K562 (cell line): Measurements from ENCODE around the gene ZNF648. TPM values are rescaled to one million over a fixed set of nuclear protein-coding genes. Genes with fewer than 3 reads are reported as not detected.
A peak's percentile ranks its signal among the peaks of the same experiment; 100 is the strongest.

Experiments used
- ATAC-seq: fragments of 200-7000 bp; cut with Tn5 transposase; 3 replicates; pipeline ENCODE4 v1.9.1; 2020; ENCODE audit warnings: moderate library complexity
- BruUV-seq: library from RNA; stranded (reverse); fragments of 400-500 nt; replicated peaks from 2 replicates; lab custom pipeline; 2021; lab: Mats Ljungman, UMichigan
- CTCF ChIA-PET: fragments of 300-600 bp; formaldehyde crosslinking; extraction: SDS; loops from one replicate; lab custom pipeline; 2021; ENCODE audit warnings: low intra/inter-chr PET ratio; lab: Yijun Ruan, JAX
- POLR2A ChIA-PET: fragments of 300-600, 350-650 bp; sonication (Branson Sonifier 250); formaldehyde crosslinking; extraction: SDS; loops from one replicate; lab custom pipeline; 2021; ENCODE audit warnings: antibody characterized with exemption, inconsistent platforms; lab: Yijun Ruan, JAX
- DNase-seq, 4 experiments: peaks; one replicate each; pipeline versions ENCODE4 v3.0.0 to v3.0.0-alpha.2; 2011 to 2018; ENCODE audit warnings: low spot score in 3 of 4, mixed read lengths in 3 of 4; ENCODE audit errors: extremely low read depth in 1 of 4
- FAIRE-seq: peaks from 2 replicates; lab custom pipeline; 2011; peaks lifted over from hg19 to GRCh38; lab: Jason Lieb, UNC
- H2AFZ ChIP-seq: 2 replicates; pipeline ENCODE4 v1.6.0; 2011; ENCODE audit warnings: low read depth, low read length, control low read depth, inconsistent platforms
- H3K27ac ChIP-seq: fragments of 200-600 bp; 3 replicates; pipeline ENCODE4 v1.8.0; 2011; ENCODE audit warnings: low read depth, mild to moderate bottlenecking, control low read depth, inconsistent platforms, low read length, moderate library complexity, mixed read lengths; ENCODE audit errors: extremely low read depth
- H3K27me3 ChIP-seq, 2 experiments: fragments of 300-600 bp in 1 of 2; 2 replicates in 1 of 2; 3 replicates in 1 of 2; pipeline versions ENCODE4 v1.6.0 to v1.8.0; 2011; ENCODE audit warnings: inconsistent platforms in 2 of 2, low read length in 2 of 2, mild to moderate bottlenecking in 1 of 2, mixed read lengths in 1 of 2, moderate library complexity in 1 of 2; ENCODE audit not compliant: control insufficient read depth in 2 of 2, insufficient read depth in 2 of 2
- H3K36me3 ChIP-seq: fragments of 300-600 bp; 3 replicates; pipeline ENCODE4 v1.8.0; 2011; ENCODE audit warnings: mild to moderate bottlenecking, low read length, inconsistent platforms; ENCODE audit not compliant: control insufficient read depth, insufficient read depth
- H3K4me1 ChIP-seq, 2 experiments: fragments of 200-600 bp in 1 of 2; replicated peaks in 1 of 2; 2 replicates in 1 of 2; 3 replicates in 1 of 2; pipeline versions ENCODE4 v1.5.1 to v1.8.0; 2011; ENCODE audit warnings: inconsistent platforms in 2 of 2, low read length in 2 of 2, mild to moderate bottlenecking in 1 of 2, mixed read lengths in 1 of 2, moderate library complexity in 1 of 2; ENCODE audit not compliant: control insufficient read depth in 2 of 2, insufficient read depth in 2 of 2
- H3K4me2 ChIP-seq: 2 replicates; pipeline ENCODE4 v1.6.1; 2011; ENCODE audit warnings: low read length, control low read depth, inconsistent platforms, mixed read lengths; ENCODE audit not compliant: insufficient read depth
- H3K4me3 ChIP-seq: fragments of 200-600 bp; sonication (generic), shearing (Covaris generic); 2 replicates; pipeline ENCODE4 v1.5.1; 2016; ENCODE audit warnings: control low read depth, inconsistent platforms
- H3K79me2 ChIP-seq: fragments of 200-600 bp; 3 replicates; pipeline ENCODE4 v1.8.0; 2011; ENCODE audit warnings: low read length, inconsistent platforms; ENCODE audit not compliant: control insufficient read depth, insufficient read depth
- H3K9ac ChIP-seq, 2 experiments: 2 replicates each; pipeline versions ENCODE4 v1.6.0 to v1.6.1; 2011; ENCODE audit warnings: low read depth in 2 of 2, low read length in 2 of 2, control low read depth in 1 of 2, inconsistent platforms in 1 of 2, mild to moderate bottlenecking in 1 of 2, mixed read lengths in 1 of 2; ENCODE audit not compliant: insufficient read depth in 1 of 2
- H3K9me1 ChIP-seq: one replicate; pipeline ENCODE4 v1.6.0; 2011; ENCODE audit warnings: inconsistent platforms, mild to moderate bottlenecking, low read length, moderate library complexity; ENCODE audit not compliant: control insufficient read depth, insufficient read depth
- H3K9me3 ChIP-seq: replicated peaks from 2 replicates; pipeline ENCODE4 v1.5.1; 2011; ENCODE audit warnings: low read depth, low read length, inconsistent platforms; ENCODE audit not compliant: control insufficient read depth, insufficient read depth
- H4K20me1 ChIP-seq: replicated peaks from 2 replicates; pipeline ENCODE4 v1.6.1; 2011; ENCODE audit warnings: low read length, inconsistent platforms, mixed read lengths; ENCODE audit not compliant: control insufficient read depth, insufficient read depth
- GABPB1 ChIP-seq: sonication (generic); formaldehyde crosslinking; IDR thresholded peaks from 2 replicates; pipeline ENCODE4 v1.8.0; 2022; ENCODE audit warnings: mild to moderate bottlenecking, missing genetic modification reagents
- MED1 ChIP-seq: sonication (generic); formaldehyde crosslinking; IDR thresholded peaks from 2 replicates; pipeline ENCODE4 v1.8.1; 2023; ENCODE audit warnings: missing genetic modification reagents, borderline replicate concordance
- MTA3 ChIP-seq: fragments of 450-650 bp; formaldehyde crosslinking; IDR thresholded peaks from 2 replicates; pipeline ENCODE4 v1.6.1; 2017; ENCODE audit warnings: mild to moderate bottlenecking, borderline replicate concordance
- NUFIP1 ChIP-seq: fragments of 450-650 bp; IDR thresholded peaks from 2 replicates; pipeline ENCODE4 v1.6.1; 2018; ENCODE audit not compliant: partially characterized antibody
- PCBP2 ChIP-seq: fragments of 200-400 bp; formaldehyde crosslinking; IDR thresholded peaks from 2 replicates; pipeline ENCODE4 v1.6.1; 2018; ENCODE audit warnings: low read length, low read depth, mild to moderate bottlenecking, moderate library complexity; ENCODE audit not compliant: poor library complexity, severe bottlenecking
- ZKSCAN1 ChIP-seq: fragments of 150-350 bp; IDR thresholded peaks from 2 replicates; pipeline ENCODE4 v1.6.1; 2016; ENCODE audit warnings: low read depth, low read length
- WGBS: fragments of 100-300 bp; shearing (Covaris generic); methylation state at CpG from one replicate; pipeline ENCODE4 v1.1.6; 2016; ENCODE audit warnings: low coverage, mixed read lengths; ENCODE audit not compliant: insufficient coverage; ENCODE audit errors: missing lambda C conversion rate; 5-methylcytosine and 5-hydroxymethylcytosine counted together
- in situ Hi-C: fragments of 300-500 bp; cut with MboI; formaldehyde crosslinking; loops from 4 replicates; pipeline ENCODE4 v1.15.0; 2018; ENCODE audit warnings: inconsistent platforms, mixed read lengths
- intact Hi-C: fragments of 100-400 bp; cut with micrococcal nuclease; formaldehyde crosslinking; loops from 2 replicates; pipeline ENCODE4 v1.14.2; 2022
- polyA plus RNA-seq, 8 experiments: library from polyadenylated mRNA; depleted of rRNA in 4 of 8; stranded (reverse) in 5 of 8; unstranded in 3 of 8; fragments of >200 nt; fragmentation: Nextera tagmentation in 2 of 8; fragmentation: Illumina TruSeq in 1 of 8; extraction: Ambion mirVana in 2 of 8; extraction: Trizol in 1 of 8; gene quantifications; 2 replicates each; pipeline versions ENCODE4 v1.2.1 to v1.2.3, GENCODE V29; 2011 to 2014; ENCODE audit warnings: inconsistent platforms in 1 of 8, missing spikeins in 1 of 8
- total RNA-seq, 7 experiments: library from RNA; depleted of rRNA in 6 of 7; stranded (reverse); fragments of >200 nt in 6 of 7; fragmentation: Illumina TruSeq in 2 of 7; extraction: Trizol in 2 of 7; gene quantifications; 2 replicates each; pipeline versions ENCODE4 v1.2.1 to v1.2.3, GENCODE V29; 2011 to 2021; ENCODE audit warnings: low replicate concordance in 1 of 7
- TF ChIP-seq, protein P1 (sequence below), 2 experiments: fragments of 450-650 bp in 1 of 2; sonication (generic) in 1 of 2; formaldehyde crosslinking in 1 of 2; IDR thresholded peaks; 2 replicates each; pipeline versions ENCODE4 v1.7.1 to v1.9.0; 2016 to 2022; ENCODE audit warnings: inconsistent platforms in 1 of 2, mild to moderate bottlenecking in 1 of 2, missing genetic modification reagents in 1 of 2
- TF ChIP-seq, protein P2 (sequence below): fragments of 200-800 bp; sonication (Bioruptor generic); IDR thresholded peaks from 2 replicates; pipeline ENCODE4 v1.6.1; 2017; ENCODE audit warnings: missing genetic modification characterization, missing compliant biosample characterization

ZNF648 gene
- total and polyA plus RNA-seq, 9 of the 15 experiments (the other 6 are each of a cell fraction or from before 2014, with no cell fraction given), result 0.06 to 0.27 (median 0.18) TPM; not detected in 2

DNA sequence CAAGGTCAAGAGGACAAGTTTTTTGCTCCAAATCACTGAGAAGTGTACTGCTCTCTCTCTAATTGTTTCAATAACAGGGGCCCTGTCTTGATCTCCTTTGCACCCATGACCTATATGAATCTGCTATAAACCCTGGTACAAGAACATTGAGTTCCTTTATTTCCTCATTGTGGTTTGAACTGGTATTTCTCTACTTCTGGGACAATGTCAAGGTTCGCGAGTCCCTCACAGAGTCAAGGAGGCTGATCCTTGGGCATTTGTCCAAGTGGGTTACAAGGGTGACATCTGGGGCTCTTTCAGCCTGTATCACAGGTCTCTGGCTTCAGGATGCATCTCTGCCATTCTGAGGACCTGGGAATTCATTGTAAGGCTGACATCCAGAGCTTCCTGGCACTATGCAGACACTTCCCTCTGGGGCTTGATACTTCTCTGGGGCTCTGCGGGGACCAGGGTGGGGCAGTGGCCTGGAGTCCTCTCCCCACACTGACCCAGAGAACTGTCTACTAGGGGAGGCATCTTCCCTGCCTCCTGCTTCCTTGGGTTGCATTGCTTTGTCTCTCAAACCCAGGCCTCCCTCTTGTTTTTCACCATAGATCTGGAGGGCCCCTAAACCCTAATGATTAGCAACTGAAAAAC is 22.5 kb upstream of the ZNF648 start:
- Histone ChIP-seq H3K9me3 (no peaks in the 10 kb centered on the region), H3K27me3 (peaks cover 9 to 20% of the 10 kb centered on the region in 2 experiments; a peak in 4 of 5 replicates), H3K79me2 (no peaks in the 10 kb centered on the region), H3K9ac (no peak overlapping the region), H3K4me2 (no peak overlapping the region), H3K4me3 (no peak overlapping the region), H2AFZ (no peak overlapping the region), H3K9me1 (no peaks in the 10 kb centered on the region), H4K20me1 (no peaks in the 10 kb centered on the region), H3K4me1 (peaks cover 10 to 20% of the 10 kb centered on the region in 2 experiments; a peak in 4 of 5 replicates), H3K27ac (no peak overlapping the region), H3K36me3 (no peaks in the 10 kb centered on the region)
- DNase-seq (no peak), FAIRE-seq (no peak), ATAC-seq (0 out of 3 replicates have a peak, but pooled peaks have one; percentile 5)
- intact Hi-C loops, result loop anchor here (2.0 kb wide), 3 partner anchors 59 to 511 kb away; no protein-coding TSS in a partner anchor
- no TSS peak for BruUV-seq
- in situ Hi-C loops, result loop anchor here (10.0 kb wide), 2 partner anchors 511 to 701 kb away; partner anchors contain the start of gene NPL
- 9% methylated on average over 3 of the region's 3 CpGs for WGBS
- ChIA-PET CTCF (interaction anchor here (0.8 to 3.6 kb wide), 7 partner anchors 61 to 722 kb away, joined by 3 to 42 read pairs (median 12); no protein-coding TSS in a partner anchor), POLR2A (interaction anchor here (1.3 kb wide), 1 partner anchor 305 kb away, joined by 4 read pairs; no protein-coding TSS in a partner anchor)
- TF ChIP-seq, protein P1, sequence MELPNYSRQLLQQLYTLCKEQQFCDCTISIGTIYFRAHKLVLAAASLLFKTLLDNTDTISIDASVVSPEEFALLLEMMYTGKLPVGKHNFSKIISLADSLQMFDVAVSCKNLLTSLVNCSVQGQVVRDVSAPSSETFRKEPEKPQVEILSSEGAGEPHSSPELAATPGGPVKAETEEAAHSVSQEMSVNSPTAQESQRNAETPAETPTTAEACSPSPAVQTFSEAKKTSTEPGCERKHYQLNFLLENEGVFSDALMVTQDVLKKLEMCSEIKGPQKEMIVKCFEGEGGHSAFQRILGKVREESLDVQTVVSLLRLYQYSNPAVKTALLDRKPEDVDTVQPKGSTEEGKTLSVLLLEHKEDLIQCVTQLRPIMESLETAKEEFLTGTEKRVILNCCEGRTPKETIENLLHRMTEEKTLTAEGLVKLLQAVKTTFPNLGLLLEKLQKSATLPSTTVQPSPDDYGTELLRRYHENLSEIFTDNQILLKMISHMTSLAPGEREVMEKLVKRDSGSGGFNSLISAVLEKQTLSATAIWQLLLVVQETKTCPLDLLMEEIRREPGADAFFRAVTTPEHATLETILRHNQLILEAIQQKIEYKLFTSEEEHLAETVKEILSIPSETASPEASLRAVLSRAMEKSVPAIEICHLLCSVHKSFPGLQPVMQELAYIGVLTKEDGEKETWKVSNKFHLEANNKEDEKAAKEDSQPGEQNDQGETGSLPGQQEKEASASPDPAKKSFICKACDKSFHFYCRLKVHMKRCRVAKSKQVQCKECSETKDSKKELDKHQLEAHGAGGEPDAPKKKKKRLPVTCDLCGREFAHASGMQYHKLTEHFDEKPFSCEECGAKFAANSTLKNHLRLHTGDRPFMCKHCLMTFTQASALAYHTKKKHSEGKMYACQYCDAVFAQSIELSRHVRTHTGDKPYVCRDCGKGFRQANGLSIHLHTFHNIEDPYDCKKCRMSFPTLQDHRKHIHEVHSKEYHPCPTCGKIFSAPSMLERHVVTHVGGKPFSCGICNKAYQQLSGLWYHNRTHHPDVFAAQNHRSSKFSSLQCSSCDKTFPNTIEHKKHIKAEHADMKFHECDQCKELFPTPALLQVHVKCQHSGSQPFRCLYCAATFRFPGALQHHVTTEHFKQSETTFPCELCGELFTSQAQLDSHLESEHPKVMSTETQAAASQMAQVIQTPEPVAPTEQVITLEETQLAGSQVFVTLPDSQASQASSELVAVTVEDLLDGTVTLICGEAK (IDR thresholded peaks at IDR 0.05), result no peak
- TF ChIP-seq, protein P1 (CRISPR knock-in tag; IDR thresholded peaks at IDR 0.05), result no peak
- TF ChIP-seq NUFIP1 (no peak), MED1 (CRISPR knock-in tag) (no peak), PCBP2 (no peak), GABPB1 (CRISPR knock-in tag) (no peak), ZKSCAN1 (no peak), MTA3 (no peak)
- TF ChIP-seq, protein P2, sequence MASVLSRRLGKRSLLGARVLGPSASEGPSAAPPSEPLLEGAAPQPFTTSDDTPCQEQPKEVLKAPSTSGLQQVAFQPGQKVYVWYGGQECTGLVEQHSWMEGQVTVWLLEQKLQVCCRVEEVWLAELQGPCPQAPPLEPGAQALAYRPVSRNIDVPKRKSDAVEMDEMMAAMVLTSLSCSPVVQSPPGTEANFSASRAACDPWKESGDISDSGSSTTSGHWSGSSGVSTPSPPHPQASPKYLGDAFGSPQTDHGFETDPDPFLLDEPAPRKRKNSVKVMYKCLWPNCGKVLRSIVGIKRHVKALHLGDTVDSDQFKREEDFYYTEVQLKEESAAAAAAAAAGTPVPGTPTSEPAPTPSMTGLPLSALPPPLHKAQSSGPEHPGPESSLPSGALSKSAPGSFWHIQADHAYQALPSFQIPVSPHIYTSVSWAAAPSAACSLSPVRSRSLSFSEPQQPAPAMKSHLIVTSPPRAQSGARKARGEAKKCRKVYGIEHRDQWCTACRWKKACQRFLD (CRISPR knock-in tag), result no peak
